Measurements from ENCODE around the gene TNRC6B. TPM values are rescaled to one million over a fixed set of nuclear protein-coding genes. Genes with fewer than 3 reads are reported as not detected.

The TNRC6B gene
- total RNA-seq, 1 experiment from 2014 or later = 52.2 TPM

DNA sequence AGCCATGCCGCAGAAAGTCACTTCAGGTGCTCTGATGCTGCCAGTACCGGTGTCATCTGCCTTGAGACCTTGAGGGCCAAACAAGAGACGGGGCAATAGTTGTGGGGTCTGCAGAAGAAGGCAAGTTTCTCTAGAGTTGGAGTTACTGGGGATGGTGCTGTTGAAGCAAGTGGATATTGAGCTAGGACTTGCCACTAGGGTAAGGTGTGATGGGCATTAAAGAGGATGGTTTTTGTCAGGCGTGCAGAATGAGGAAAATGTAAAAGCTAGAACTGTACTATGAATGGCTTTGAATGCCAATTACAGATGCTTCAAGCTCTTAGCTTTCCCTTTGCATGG, 61.6 kb downstream of the TNRC6B start:
- TF ChIP-seq EZH2 (IDR thresholded peaks at IDR 0.05; ENCODE audit: borderline replicate concordance, low read depth, low read length, poor library complexity, severe bottlenecking) = no peak
- TF ChIP-seq, protein P1, sequence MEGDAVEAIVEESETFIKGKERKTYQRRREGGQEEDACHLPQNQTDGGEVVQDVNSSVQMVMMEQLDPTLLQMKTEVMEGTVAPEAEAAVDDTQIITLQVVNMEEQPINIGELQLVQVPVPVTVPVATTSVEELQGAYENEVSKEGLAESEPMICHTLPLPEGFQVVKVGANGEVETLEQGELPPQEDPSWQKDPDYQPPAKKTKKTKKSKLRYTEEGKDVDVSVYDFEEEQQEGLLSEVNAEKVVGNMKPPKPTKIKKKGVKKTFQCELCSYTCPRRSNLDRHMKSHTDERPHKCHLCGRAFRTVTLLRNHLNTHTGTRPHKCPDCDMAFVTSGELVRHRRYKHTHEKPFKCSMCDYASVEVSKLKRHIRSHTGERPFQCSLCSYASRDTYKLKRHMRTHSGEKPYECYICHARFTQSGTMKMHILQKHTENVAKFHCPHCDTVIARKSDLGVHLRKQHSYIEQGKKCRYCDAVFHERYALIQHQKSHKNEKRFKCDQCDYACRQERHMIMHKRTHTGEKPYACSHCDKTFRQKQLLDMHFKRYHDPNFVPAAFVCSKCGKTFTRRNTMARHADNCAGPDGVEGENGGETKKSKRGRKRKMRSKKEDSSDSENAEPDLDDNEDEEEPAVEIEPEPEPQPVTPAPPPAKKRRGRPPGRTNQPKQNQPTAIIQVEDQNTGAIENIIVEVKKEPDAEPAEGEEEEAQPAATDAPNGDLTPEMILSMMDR (conservative IDR thresholded peaks at IDR 0.05; ENCODE audit: low read depth, low read length) = no peak
- CTCF ChIA-PET = no interaction called here
- no peaks in the 10 kb centered on the region for H3K27me3 ChIP-seq (replicated peaks; ENCODE audit: insufficient read depth, low read depth, low read length, poor library complexity)
- no TSS peak for BruUV-seq (replicated peaks)
- intact Hi-C loops (cut with micrococcal nuclease; ENCODE audit: unreplicated experiment) = no loop called here
- H3K4me3 ChIP-seq (ENCODE audit: low read depth, low read length, poor library complexity, severe bottlenecking) = no peak overlapping the region
- no peaks in the 10 kb centered on the region for H3K36me3 ChIP-seq (ENCODE audit: insufficient read depth, low read length, poor library complexity, severe bottlenecking)
- no peak for DNase-seq (ENCODE audit: low spot score)
- no peaks in the 10 kb centered on the region for H3K9me3 ChIP-seq (ENCODE audit: low read depth, low read length, poor library complexity, severe bottlenecking)
- POLR2A ChIA-PET (ENCODE audit: low non-redundant PET) = no interaction called here
- H3K4me1 ChIP-seq (ENCODE audit: insufficient read depth, low read length, poor library complexity, severe bottlenecking) = peaks cover 37% of the 10 kb centered on the region
- H3K27ac ChIP-seq (ENCODE audit: low read depth, low read length, poor library complexity, severe bottlenecking) = no peak overlapping the region

DNA sequence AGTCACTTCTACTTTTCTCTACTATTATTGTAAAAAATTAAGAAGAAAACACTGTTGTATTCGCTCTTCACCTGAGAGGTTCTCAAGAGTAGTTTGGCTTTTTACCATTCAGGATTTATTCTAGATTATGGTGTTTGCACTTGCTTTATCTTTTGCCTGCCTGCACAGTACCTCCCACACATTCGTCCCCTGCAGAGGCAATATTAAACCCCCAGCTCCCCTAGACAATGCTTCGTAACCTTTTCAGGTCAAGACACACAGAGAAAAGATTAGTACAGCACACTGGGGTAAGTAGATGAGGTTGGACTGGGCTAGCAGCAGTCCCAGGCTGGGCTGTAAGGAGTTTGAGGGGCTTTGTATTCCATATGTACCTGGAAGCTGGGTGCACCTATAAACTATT, 62.4 kb downstream of the TNRC6B start:
- POLR2A ChIA-PET (ENCODE audit: low non-redundant PET) = no interaction called here
- H3K36me3 ChIP-seq (ENCODE audit: insufficient read depth, low read length, poor library complexity, severe bottlenecking) = no peaks in the 10 kb centered on the region
- BruUV-seq (replicated peaks) = no TSS peak
- CTCF ChIA-PET = no interaction called here
- no peak for DNase-seq (ENCODE audit: low spot score)
- peaks cover 28% of the 10 kb centered on the region for H3K4me1 ChIP-seq (ENCODE audit: insufficient read depth, low read length, poor library complexity, severe bottlenecking)
- TF ChIP-seq, protein P1 (conservative IDR thresholded peaks at IDR 0.05; ENCODE audit: low read depth, low read length) = no peak
- TF ChIP-seq EZH2 (IDR thresholded peaks at IDR 0.05; ENCODE audit: borderline replicate concordance, low read depth, low read length, poor library complexity, severe bottlenecking) = no peak
- no peak overlapping the region for H3K4me3 ChIP-seq (ENCODE audit: low read depth, low read length, poor library complexity, severe bottlenecking)
- no peaks in the 10 kb centered on the region for H3K9me3 ChIP-seq (ENCODE audit: low read depth, low read length, poor library complexity, severe bottlenecking)
- H3K27ac ChIP-seq (ENCODE audit: low read depth, low read length, poor library complexity, severe bottlenecking) = no peak overlapping the region
- intact Hi-C loops (cut with micrococcal nuclease; ENCODE audit: unreplicated experiment) = no loop called here
- H3K27me3 ChIP-seq (replicated peaks; ENCODE audit: insufficient read depth, low read depth, low read length, poor library complexity) = no peaks in the 10 kb centered on the region

DNA sequence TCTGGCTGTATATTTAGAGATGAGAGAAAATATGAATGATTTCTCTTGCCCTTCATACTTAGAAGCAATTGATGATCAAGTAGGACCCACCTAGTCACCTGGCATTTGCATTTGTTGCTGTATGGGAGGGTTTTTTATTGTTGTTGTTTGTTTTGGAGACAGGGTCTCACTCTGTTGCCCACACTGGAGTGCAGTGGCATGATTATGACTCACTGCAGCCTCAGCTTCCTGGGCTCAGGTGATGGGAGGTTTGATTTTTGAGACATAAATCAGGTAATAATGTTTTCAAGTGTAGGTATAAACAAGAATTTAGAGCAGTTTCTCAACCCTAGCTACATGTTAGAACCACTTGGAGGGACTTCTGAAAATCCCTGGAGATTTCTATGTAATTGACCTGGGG, 63.0 kb downstream of the TNRC6B start:
- intact Hi-C loops (cut with micrococcal nuclease; ENCODE audit: unreplicated experiment) = no loop called here
- H3K4me3 ChIP-seq (ENCODE audit: low read depth, low read length, poor library complexity, severe bottlenecking) = no peak overlapping the region
- no peak overlapping the region for H3K27ac ChIP-seq (ENCODE audit: low read depth, low read length, poor library complexity, severe bottlenecking)
- H3K9me3 ChIP-seq (ENCODE audit: low read depth, low read length, poor library complexity, severe bottlenecking) = no peaks in the 10 kb centered on the region
- H3K27me3 ChIP-seq (replicated peaks; ENCODE audit: insufficient read depth, low read depth, low read length, poor library complexity) = no peaks in the 10 kb centered on the region
- ChIA-PET CTCF (no interaction called here), POLR2A (ENCODE audit: low non-redundant PET) (no interaction called here)
- H3K4me1 ChIP-seq (ENCODE audit: insufficient read depth, low read length, poor library complexity, severe bottlenecking) = peaks cover 23% of the 10 kb centered on the region
- no TSS peak for BruUV-seq (replicated peaks)
- TF ChIP-seq EZH2 (IDR thresholded peaks at IDR 0.05; ENCODE audit: borderline replicate concordance, low read depth, low read length, poor library complexity, severe bottlenecking) = no peak
- H3K36me3 ChIP-seq (ENCODE audit: insufficient read depth, low read length, poor library complexity, severe bottlenecking) = peaks cover 1% of the 10 kb centered on the region
- no peak for DNase-seq (ENCODE audit: low spot score)

DNA sequence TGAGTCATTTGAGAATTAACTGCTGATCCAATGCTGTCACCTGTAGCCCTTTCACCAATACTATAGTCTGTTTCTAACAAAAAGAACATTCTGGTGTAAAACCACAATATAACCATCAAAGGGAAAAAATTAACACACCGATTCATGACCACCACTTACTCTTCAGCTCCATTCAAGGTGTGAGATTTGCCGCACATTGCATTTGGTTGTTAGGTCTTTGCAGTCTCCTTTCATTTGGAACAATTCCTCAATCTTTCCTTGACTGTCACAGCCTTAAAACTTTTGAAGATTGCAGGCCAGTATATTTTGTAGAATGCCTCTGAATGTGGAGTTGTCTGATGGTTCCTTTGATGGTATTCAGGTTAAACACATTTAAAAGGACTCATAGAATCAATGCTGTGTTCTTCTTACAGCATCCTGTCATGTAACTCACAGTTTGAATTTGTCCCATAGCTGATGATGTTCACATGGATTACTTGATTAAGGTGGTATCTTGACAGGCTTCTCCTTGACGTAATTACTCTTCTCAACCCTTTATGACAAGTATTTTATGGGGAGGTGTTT, 63.6 kb downstream of the TNRC6B start:
- POLR2A ChIA-PET (ENCODE audit: low non-redundant PET) = no interaction called here
- H3K9me3 ChIP-seq (ENCODE audit: low read depth, low read length, poor library complexity, severe bottlenecking) = no peaks in the 10 kb centered on the region
- BruUV-seq (replicated peaks) = no TSS peak

More for the DNA sequence above, 63.6 kb downstream of the TNRC6B start:
- Histone ChIP-seq H3K4me3 (ENCODE audit: low read depth, low read length, poor library complexity, severe bottlenecking) (no peak overlapping the region), H3K36me3 (ENCODE audit: insufficient read depth, low read length, poor library complexity, severe bottlenecking) (peaks cover 7% of the 10 kb centered on the region), H3K27me3 (replicated peaks; ENCODE audit: insufficient read depth, low read depth, low read length, poor library complexity) (no peaks in the 10 kb centered on the region), H3K27ac (ENCODE audit: low read depth, low read length, poor library complexity, severe bottlenecking) (no peak overlapping the region), H3K4me1 (ENCODE audit: insufficient read depth, low read length, poor library complexity, severe bottlenecking) (peaks cover 17% of the 10 kb centered on the region)
- intact Hi-C loops (cut with micrococcal nuclease; ENCODE audit: unreplicated experiment) = no loop called here
- no peak for DNase-seq (ENCODE audit: low spot score)
- TF ChIP-seq, protein P1 (conservative IDR thresholded peaks at IDR 0.05; ENCODE audit: low read depth, low read length) = no peak
- TF ChIP-seq EZH2 (IDR thresholded peaks at IDR 0.05; ENCODE audit: borderline replicate concordance, low read depth, low read length, poor library complexity, severe bottlenecking) = no peak
- CTCF ChIA-PET = no interaction called here
